Upper lobe of left lung (tissue), 4 donors: Measurements from ENCODE around the gene SLC19A1.

Experiments
- CTCF ChIP-seq, 6 experiments: fragments of 450-650 bp in 4 of 6; fragments of 200-600 bp in 2 of 6; sonication (generic) in 2 of 6; IDR thresholded peaks; one replicate each; pipeline ENCODE4 v1.5.1; 2016 to 2019; ENCODE audit warnings: antibody characterized with exemption in 6 of 6
- EP300 ChIP-seq, 4 donors: sonication (generic); formaldehyde crosslinking; IDR thresholded peaks; one replicate each; pipeline ENCODE4 v1.5.1; 2017; ENCODE audit warnings: antibody characterized with exemption in 4 of 4, control low read depth in 2 of 4
- POLR2AphosphoS5 ChIP-seq, 2 donors: sonication (generic); formaldehyde crosslinking; IDR thresholded peaks; one replicate each; pipeline ENCODE4 v1.5.1; 2017; ENCODE audit warnings: antibody characterized with exemption in 2 of 2

- TF ChIP-seq POLR2AphosphoS5 (IDR thresholded peaks at IDR 0.05) (no peak), CTCF (IDR thresholded peaks at IDR 0.05) (no peak), EP300 (IDR thresholded peaks at IDR 0.05) (no peak)
These were observed 36.0 kb upstream of the SLC19A1 start for GRCh38 chr21:45578176-45578801.
